HepG2 (cell line): ENCODE data around the gene CHST13.

ENCODE experiments used
- AGO1 ChIP-seq: fragments of 200-400 bp; formaldehyde crosslinking; IDR thresholded peaks from 2 replicates; pipeline ENCODE4 v1.6.1; 2017; ENCODE audit warnings: mild to moderate bottlenecking, low read depth, low read length, moderate library complexity; ENCODE audit not compliant: poor library complexity, severe bottlenecking
- CTCF ChIP-seq: sonication (generic); formaldehyde crosslinking; IDR thresholded peaks from 2 replicates; pipeline ENCODE4 v1.5.0; 2020; ENCODE audit warnings: mild to moderate bottlenecking, missing genetic modification reagents, moderate library complexity
- EP300 ChIP-seq, 3 experiments: sonication (generic) in 1 of 3; formaldehyde crosslinking in 1 of 3; IDR thresholded peaks; 2 replicates each; pipeline versions ENCODE4 v1.5.1 to v1.6.1; 2011 to 2020; ENCODE audit warnings: low read depth in 2 of 3, low read length in 2 of 3, borderline replicate concordance in 1 of 3, improper control_type of control experiment in 1 of 3, mild to moderate bottlenecking in 1 of 3, missing genetic modification reagents in 1 of 3, moderate library complexity in 1 of 3
- RXRA ChIP-seq: sonication (generic); formaldehyde crosslinking; IDR thresholded peaks from 2 replicates; pipeline ENCODE4 v1.5.1; 2020; ENCODE audit warnings: missing genetic modification reagents
- ZBTB43 ChIP-seq: sonication (generic); formaldehyde crosslinking; conservative IDR thresholded peaks from 2 replicates; pipeline ENCODE4 v1.4.0; 2020; ENCODE audit warnings: missing genetic modification reagents
- ZNF335 ChIP-seq: sonication (generic); formaldehyde crosslinking; IDR thresholded peaks from 2 replicates; pipeline ENCODE4 v1.4.0; 2020; ENCODE audit warnings: missing genetic modification reagents
- ZNF768 ChIP-seq: sonication (generic); formaldehyde crosslinking; IDR thresholded peaks from 2 replicates; pipeline ENCODE4 v1.4.0; 2020; ENCODE audit warnings: missing genetic modification reagents
- ZNF883 ChIP-seq: sonication (generic); formaldehyde crosslinking; IDR thresholded peaks from 2 replicates; pipeline ENCODE4 v1.5.1; 2020; ENCODE audit warnings: mild to moderate bottlenecking, missing genetic modification reagents; ENCODE audit errors: not compliant biosample characterization

GRCh38 chr3:126527455-126528211 is 3.7 kb downstream of the CHST13 start:
- TF ChIP-seq EP300 (IDR thresholded peaks at IDR 0.05; ENCODE audit: low read depth in 2 of 2, low read length in 2 of 2): no peak
- no peak for TF ChIP-seq EP300 (CRISPR knock-in tag; IDR thresholded peaks at IDR 0.05; ENCODE audit: borderline replicate concordance)
- no peak for TF ChIP-seq ZNF768 (CRISPR knock-in tag)
- no peak for TF ChIP-seq ZNF335 (CRISPR knock-in tag)
- no peak for TF ChIP-seq ZBTB43 (CRISPR knock-in tag)
- TF ChIP-seq CTCF (CRISPR knock-in tag): no peak
- TF ChIP-seq ZNF883: no peak
- no peak for TF ChIP-seq AGO1
- no peak for TF ChIP-seq RXRA (CRISPR knock-in tag)
